Endothelial cell of umbilical vein (primary cell): ENCODE measurements around the gene BORCS5.
"Not testable (repeated sequence)": the region's sequence is repeated elsewhere in the genome, so short reads cannot be mapped to it uniquely, and the experiment has no call there.

Source experiments
- CTCF ChIP-seq, 2 donors: IDR thresholded peaks; 1 replicate in 1 of 2; 2 replicates in 1 of 2; pipeline ENCODE4 v1.5.1; 2011; ENCODE audit warnings: low read length in 2 of 2, mild to moderate bottlenecking in 2 of 2, moderate library complexity in 2 of 2, control low read depth in 1 of 2, inconsistent platforms in 1 of 2, low read depth in 1 of 2; ENCODE audit not compliant: insufficient read depth in 1 of 2; ENCODE audit errors: extremely low read depth in 1 of 2
- JUN ChIP-seq: IDR thresholded peaks from 2 replicates; pipeline ENCODE4 v1.6.1; 2011; ENCODE audit warnings: borderline replicate concordance, low read depth; ENCODE audit not compliant: insufficient read length, insufficient read depth
- MYC ChIP-seq: IDR thresholded peaks from one replicate; pipeline ENCODE4 v1.6.1; 2011; ENCODE audit warnings: mild to moderate bottlenecking, low read depth, low read length
- POLR2A ChIP-seq: IDR thresholded peaks from 2 replicates; pipeline ENCODE4 v1.6.1; 2012; ENCODE audit warnings: low read depth, mild to moderate bottlenecking, control low read depth, low read length
- POLR2AphosphoS5 ChIP-seq: IDR thresholded peaks from 2 replicates; pipeline ENCODE4 v1.6.1; 2012; ENCODE audit warnings: low read depth, mild to moderate bottlenecking, control low read depth, low read length, moderate library complexity; ENCODE audit not compliant: insufficient read depth

- TF ChIP-seq CTCF (IDR thresholded peaks at IDR 0.05; ENCODE audit: extremely low read depth in 1 of 2, insufficient read depth in 1 of 2, low read depth in 1 of 2, low read length in 2 of 2); JUN; POLR2A; MYC; POLR2AphosphoS5: not testable (repeated sequence)
Measured at GRCh38 chr12:12502130-12502814, 145.4 kb downstream of the BORCS5 start.
